Measurements from ENCODE around the gene ANGEL2. TPM values are rescaled to one million over a fixed set of nuclear protein-coding genes. Genes with fewer than 3 reads are reported as not detected.
"Not testable (repeated sequence)": the region's sequence is repeated elsewhere in the genome, so short reads cannot be mapped to it uniquely, and the experiment has no call there.

Gene ANGEL2
- total RNA-seq, 4 donors from 2014 or later, result 21.1 to 62.7 (median 46.7) TPM

GRCh38 chr1:212971312-212971711 lies 44.4 kb downstream of the ANGEL2 start:
- no peak for TF ChIP-seq POLR2A (IDR thresholded peaks at IDR 0.05)
- TF ChIP-seq CTCF (IDR thresholded peaks at IDR 0.05), result no peak
- Histone ChIP-seq H3K4me1 (no peaks in the 10 kb centered on the region), H3K4me3 (no peak overlapping the region), H3K36me3 (no peaks in the 10 kb centered on the region), H3K27me3 (no peaks in the 10 kb centered on the region), H3K9me3 (no peaks in the 10 kb centered on the region), H3K27ac (no peak overlapping the region)
- no peak for DNase-seq

- no peaks in the 10 kb centered on the region for H3K36me3 ChIP-seq
- TF ChIP-seq CTCF (IDR thresholded peaks at IDR 0.05), result no peak
- TF ChIP-seq POLR2A (IDR thresholded peaks at IDR 0.05), result no peak
- no peaks in the 10 kb centered on the region for H3K4me1 ChIP-seq
- H3K4me3 ChIP-seq, result no peak overlapping the region
- H3K27ac ChIP-seq, result no peak overlapping the region
- H3K27me3 ChIP-seq, result no peaks in the 10 kb centered on the region
- peak in 1 of 3 donors; percentile 15 for DNase-seq
- no peaks in the 10 kb centered on the region for H3K9me3 ChIP-seq
Measured at GRCh38 chr1:212970085-212970484, 45.6 kb downstream of the ANGEL2 start.

- Histone ChIP-seq H3K4me1 (no peaks in the 10 kb centered on the region), H3K9me3 (no peaks in the 10 kb centered on the region), H3K27ac (no peak overlapping the region), H3K4me3 (no peak overlapping the region), H3K36me3 (no peaks in the 10 kb centered on the region), H3K27me3 (no peaks in the 10 kb centered on the region)
- DNase-seq, result no peak
- TF ChIP-seq POLR2A (IDR thresholded peaks at IDR 0.05) (no peak), CTCF (IDR thresholded peaks at IDR 0.05) (no peak)
Measured at GRCh38 chr1:212968368-212968863, 47.3 kb downstream of the ANGEL2 start.

- DNase-seq, result no peak
- H3K36me3 ChIP-seq, result no peaks in the 10 kb centered on the region
- H3K27me3 ChIP-seq, result no peaks in the 10 kb centered on the region
- no peaks in the 10 kb centered on the region for H3K4me1 ChIP-seq
- no peaks in the 10 kb centered on the region for H3K9me3 ChIP-seq
- no peak overlapping the region for H3K4me3 ChIP-seq
- H3K27ac ChIP-seq, result no peak overlapping the region
- no peak for TF ChIP-seq POLR2A (IDR thresholded peaks at IDR 0.05)
- peak in 4 of 6 experiments; percentile 30 to 44 (median 41) for TF ChIP-seq CTCF (IDR thresholded peaks at IDR 0.05)
Measured at GRCh38 chr1:212967801-212968200, 47.9 kb downstream of the ANGEL2 start.

GRCh38 chr1:212966616-212967015 lies 49.1 kb downstream of the ANGEL2 start:
- TF ChIP-seq CTCF (IDR thresholded peaks at IDR 0.05) (no peak), POLR2A (IDR thresholded peaks at IDR 0.05) (no peak)
- Histone ChIP-seq H3K27ac (no peak overlapping the region), H3K9me3 (no peaks in the 10 kb centered on the region), H3K4me1 (no peaks in the 10 kb centered on the region), H3K27me3 (no peaks in the 10 kb centered on the region), H3K4me3 (no peak overlapping the region), H3K36me3 (no peaks in the 10 kb centered on the region)
- DNase-seq, result no peak

GRCh38 chr1:212964993-212965392 lies 50.7 kb downstream of the ANGEL2 start:
- H3K4me1 ChIP-seq, H3K27me3 ChIP-seq, H3K4me3 ChIP-seq, H3K9me3 ChIP-seq, H3K36me3 ChIP-seq, DNase-seq, H3K27ac ChIP-seq: not testable (repeated sequence)
